Ovary (tissue), 9 donors: Measurements from ENCODE around the gene TBCE. TPM values are rescaled to one million over a fixed set of nuclear protein-coding genes. Genes with fewer than 3 reads are reported as not detected.
A peak's percentile ranks its signal among the peaks of the same experiment; 100 is the strongest.

Source experiments
- DNase-seq, 5 donors: peaks; one replicate each; pipeline ENCODE4 v3.0.0-alpha.2; 2019 to 2020
- H3K27ac ChIP-seq, 2 donors: fragments of 200-600 bp; one replicate each; pipeline versions ENCODE4 v1.5.1 to v1.8.0; 2019 to 2022
- H3K27me3 ChIP-seq: fragments of 200-600 bp; one replicate; pipeline ENCODE4 v1.8.0; 2022
- H3K36me3 ChIP-seq: fragments of 200-600 bp; sonication (generic); one replicate; pipeline ENCODE4 v1.5.1; 2019
- H3K4me1 ChIP-seq: one replicate; pipeline ENCODE4 v1.8.1; 2013; ENCODE audit warnings: mild to moderate bottlenecking, moderate library complexity; ENCODE audit not compliant: insufficient read depth
- H3K4me3 ChIP-seq: fragments of 200-600 bp; sonication (generic); one replicate; pipeline ENCODE4 v1.5.1; 2017
- H3K9me3 ChIP-seq, 2 donors: fragments of 200-600 bp in 1 of 2; sonication (generic) in 1 of 2; one replicate each; pipeline versions ENCODE4 v1.5.1 to v1.8.1; 2013 to 2019; ENCODE audit warnings: mild to moderate bottlenecking in 1 of 2, moderate library complexity in 1 of 2
- CTCF ChIP-seq, 3 donors: fragments of 450-650 bp in 2 of 3; fragments of 200-600 bp in 1 of 3; IDR thresholded peaks; one replicate each; pipeline versions ENCODE4 v1.5.1 to v1.8.0; 2016 to 2022; ENCODE audit warnings: antibody characterized with exemption in 3 of 3, mild to moderate bottlenecking in 1 of 3
- EP300 ChIP-seq: sonication (generic); formaldehyde crosslinking; IDR thresholded peaks from one replicate; pipeline ENCODE4 v1.6.1; 2017; ENCODE audit warnings: antibody characterized with exemption
- POLR2A ChIP-seq: fragments of 450-650 bp; IDR thresholded peaks from one replicate; pipeline ENCODE4 v1.6.1; 2017; ENCODE audit warnings: antibody characterized with exemption, mild to moderate bottlenecking, moderate library complexity
- WGBS, 3 donors: extraction: QIAGEN DNeasy Blood & Tissue Kit in 1 of 3; methylation state at CpG; one replicate each; pipeline versions ENCODE4 v1.1.5 to v1.1.7; 2013 to 2017; 5-methylcytosine and 5-hydroxymethylcytosine counted together
- intact Hi-C, 4 donors: fragments of 100-400 bp; cut with DNase I; formaldehyde crosslinking; loops; one replicate each; pipeline versions ENCODE4 v1.11.0 to v1.15.1; 2022 to 2023
- polyA plus RNA-seq, 2 donors: library from polyadenylated mRNA; stranded (reverse); fragments of 200-250 nt in 1 of 2; fragments of 350-450 nt in 1 of 2; fragmentation: Illumina TruSeq in 1 of 2; extraction: RNeasy Lipid Tissue Mini Kit (QIAGEN cat#74804) in 1 of 2; gene quantifications; one replicate each; pipeline ENCODE4 v1.2.3, GENCODE V29; 2013 to 2014
- total RNA-seq, 7 donors: library from RNA; depleted of rRNA in 2 of 7; stranded (reverse); fragments of >200 nt in 2 of 7; fragmentation: NEBNext Ultra II Directional in 3 of 7; extraction: Animal tissue kit (Norgen Biotek cat#: 25700) in 3 of 7; gene quantifications; one replicate each; pipeline versions ENCODE4 v1.1.0 to v1.2.4, GENCODE V29; 2016 to 2023
- donor health status: DM: no; HTN: no; CAD: no; lungs with moderate emphysema.
- donor health status: DM: no; HTN: no; CAD: no.
- donor health status: Bipolar disorder and iron deficiency.
- donor health status: DM: yes; HTN: yes; CAD: no.
- donor health status: DM: no; HTN: no; CAD: no.
- donor health status: DM: yes; HTN: yes; CAD: no.

The TBCE gene
- total and polyA plus RNA-seq, 9 donors, result 11.8 to 25.5 (median 22.8) TPM

DNA sequence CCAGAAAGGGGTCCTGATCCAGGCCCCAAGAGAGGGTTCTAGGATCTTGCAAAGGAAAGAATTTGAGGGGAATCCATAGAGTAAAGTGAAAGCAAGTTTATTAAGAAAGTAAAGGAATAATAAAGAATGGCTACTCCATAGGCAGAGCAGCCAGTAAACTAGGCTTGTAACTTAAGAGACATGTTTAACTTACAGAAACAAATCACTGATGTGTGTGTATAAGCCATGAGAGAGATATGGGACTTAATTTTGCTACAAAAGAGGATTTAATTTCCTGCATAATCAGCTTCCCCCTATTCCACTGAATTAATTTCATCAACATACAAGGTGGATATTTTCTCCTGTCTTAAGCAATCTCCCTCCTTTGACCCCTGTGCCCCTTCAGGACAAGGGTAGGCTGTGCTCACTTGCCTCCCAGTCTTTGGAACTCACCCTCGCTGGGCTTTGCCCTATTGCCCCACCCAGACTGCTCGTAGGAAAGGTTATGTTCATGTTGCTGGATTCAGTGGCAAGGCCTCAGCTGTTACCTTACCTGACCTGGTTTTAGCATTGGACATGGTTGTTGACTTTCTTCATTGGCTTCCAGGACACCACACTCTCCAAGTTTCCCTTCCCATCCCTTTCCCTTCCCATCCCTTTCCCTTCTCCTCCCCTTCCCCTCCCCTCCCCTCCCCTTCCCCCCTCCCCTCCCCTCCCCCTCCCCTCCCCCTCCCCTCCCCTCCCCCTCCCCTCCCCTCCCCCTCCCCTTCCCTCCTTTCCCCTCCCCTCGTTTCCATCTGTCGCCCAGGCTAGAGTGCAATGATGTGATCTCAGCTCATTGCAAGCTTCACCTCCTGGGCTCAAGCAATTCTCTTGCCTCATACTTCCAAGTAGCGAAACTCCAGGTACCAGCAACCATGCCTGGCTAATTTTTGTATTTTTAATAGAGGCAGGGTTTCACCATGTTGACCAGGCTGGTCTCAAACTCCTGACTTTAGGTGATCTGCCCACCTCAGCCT lies 44.6 kb downstream of the TBCE start:
- H3K36me3 ChIP-seq, result no peaks in the 10 kb centered on the region
- H3K27ac ChIP-seq, result no peak overlapping the region
- intact Hi-C loops, result loop anchor here in 2 of 4 donors (10.0 kb wide), 2 partner anchors 167 to 927 kb away; no protein-coding TSS in a partner anchor
- TF ChIP-seq EP300, result no peak
- no peak for TF ChIP-seq CTCF (IDR thresholded peaks at IDR 0.05)
- no peak for TF ChIP-seq POLR2A
- peaks cover 1% of the 10 kb centered on the region for H3K4me1 ChIP-seq
- no peaks in the 10 kb centered on the region for H3K27me3 ChIP-seq
- no peak for DNase-seq
- no peak overlapping the region for H3K4me3 ChIP-seq
- 81 to 91% (median 83%) methylated on average over 4 to 5 of the region's 5 CpGs for WGBS, 3 donors
- no peaks in the 10 kb centered on the region for H3K9me3 ChIP-seq

GRCh38 chr1:235415008-235415904 lies 48.0 kb downstream of the TBCE start:
- Histone ChIP-seq H3K27me3 (no peaks in the 10 kb centered on the region), H3K4me1 (no peaks in the 10 kb centered on the region), H3K9me3 (no peaks in the 10 kb centered on the region), H3K4me3 (no peak overlapping the region), H3K36me3 (no peaks in the 10 kb centered on the region), H3K27ac (no peak overlapping the region)
- WGBS, 3 donors, result 82 to 84% (median 84%) methylated on average over 7 of the region's 7 CpGs
- peak; percentile 37 to 56 (median 45) for DNase-seq
- no peak for TF ChIP-seq POLR2A
- TF ChIP-seq CTCF (IDR thresholded peaks at IDR 0.05), result peak; percentile 21 to 56 (median 42)
- intact Hi-C loops, result loop anchor here in 3 of 4 donors (5.0 to 10.0 kb wide), 5 partner anchors 163 to 930 kb away; no protein-coding TSS in a partner anchor

DNA sequence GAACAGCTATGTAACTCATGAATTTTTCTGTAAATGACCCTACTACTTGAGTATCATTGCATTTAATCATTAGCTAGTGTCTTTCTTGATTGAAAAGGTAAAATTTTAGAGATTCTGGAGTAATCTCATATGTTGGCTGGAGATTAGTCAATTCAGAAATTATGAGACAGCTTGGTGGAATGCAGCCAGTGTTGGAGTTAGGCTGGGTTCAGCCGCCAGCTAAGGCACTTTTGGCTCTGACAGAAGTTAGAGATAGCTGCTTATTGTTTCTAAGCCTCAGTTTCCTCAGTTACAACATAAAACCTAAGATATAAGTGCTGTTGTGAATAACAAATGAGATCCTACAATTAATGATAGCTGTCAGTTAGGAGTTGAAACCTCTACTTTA lies 49.4 kb downstream of the TBCE start:
- Histone ChIP-seq H3K36me3 (no peaks in the 10 kb centered on the region), H3K27me3 (no peaks in the 10 kb centered on the region), H3K4me3 (no peak overlapping the region), H3K9me3 (no peaks in the 10 kb centered on the region), H3K4me1 (no peaks in the 10 kb centered on the region), H3K27ac (no peak overlapping the region)
- DNase-seq, result no peak
- no peak for TF ChIP-seq POLR2A
- intact Hi-C loops, result loop anchor here in 3 of 4 donors (5.0 to 10.0 kb wide), 5 partner anchors 164 to 932 kb away; no protein-coding TSS in a partner anchor
- 72 to 85% (median 82%) methylated on average over 1 of the region's 1 CpG for WGBS, 3 donors

DNA sequence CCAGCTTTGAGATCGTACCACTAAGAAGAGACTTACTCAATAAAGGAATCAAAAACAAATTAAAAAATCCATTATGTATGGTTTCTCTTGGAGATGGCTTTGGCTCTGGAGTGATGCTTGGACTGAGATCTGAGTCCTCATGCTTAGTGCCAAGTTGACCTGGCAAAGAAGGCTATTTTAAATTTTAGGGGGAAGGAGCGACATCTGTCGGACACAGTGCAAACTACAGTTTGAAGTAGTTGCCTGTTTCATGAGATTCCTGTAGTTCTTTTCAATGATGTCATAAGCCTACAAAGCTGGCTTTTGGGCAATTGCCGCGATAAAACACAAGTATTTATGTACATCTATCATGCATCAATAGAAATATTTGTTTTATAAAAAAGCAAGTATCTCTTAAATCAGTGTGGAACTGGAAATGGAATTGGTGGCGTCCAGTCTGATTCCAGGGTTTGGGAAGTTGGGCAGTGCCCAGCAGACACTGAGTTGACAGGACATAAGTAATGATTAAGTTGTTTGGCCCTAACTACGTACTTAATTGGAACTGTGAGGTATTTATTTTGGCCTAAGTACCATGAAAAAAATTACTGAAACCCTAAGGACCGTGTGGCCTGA lies 50.0 kb downstream of the TBCE start:
- WGBS, 3 donors, result 32 to 39% (median 34%) methylated on average over 8 of the region's 8 CpGs
- no peaks in the 10 kb centered on the region for H3K27me3 ChIP-seq
- intact Hi-C loops, result loop anchor here in 3 of 4 donors (5.0 to 10.0 kb wide), 5 partner anchors 165 to 932 kb away; no protein-coding TSS in a partner anchor

More for the DNA sequence above, 50.0 kb downstream of the TBCE start:
- Histone ChIP-seq H3K4me1 (no peaks in the 10 kb centered on the region), H3K4me3 (no peak overlapping the region), H3K9me3 (no peaks in the 10 kb centered on the region), H3K27ac (no peak overlapping the region), H3K36me3 (no peaks in the 10 kb centered on the region)
- DNase-seq, result peak; percentile 44 to 76 (median 64)
- TF ChIP-seq CTCF (IDR thresholded peaks at IDR 0.05) (peak; percentile 68 to 76 (median 71)), EP300 (no peak)
